Lower leg skin (tissue), 4 donors: Measurements from ENCODE around the gene GPC5. TPM values are rescaled to one million over a fixed set of nuclear protein-coding genes. Genes with fewer than 3 reads are reported as not detected.

Source experiments
- DNase-seq, 2 donors: peaks; one replicate each; pipeline ENCODE4 v3.0.0-alpha.2; 2019; ENCODE audit warnings: low spot score in 2 of 2
- H3K4me3 ChIP-seq: fragments of 200-600 bp; sonication (generic); 2 replicates; pipeline ENCODE4 v1.5.1; 2017; ENCODE audit warnings: mild to moderate bottlenecking, low read depth; ENCODE audit not compliant: poor library complexity, severe bottlenecking
- POLR2A ChIP-seq, 2 donors: fragments of 450-650 bp; IDR thresholded peaks; one replicate each; pipeline ENCODE4 v1.6.1; 2016 to 2017; ENCODE audit warnings: antibody characterized with exemption in 2 of 2, mild to moderate bottlenecking in 1 of 2, moderate library complexity in 1 of 2
- WGBS, 2 donors: methylation state at CpG; one replicate each; pipeline ENCODE4 v1.1.5; 2018; 5-methylcytosine and 5-hydroxymethylcytosine counted together
- intact Hi-C: fragments of 100-400 bp; cut with DNase I; formaldehyde crosslinking; loops from one replicate; pipeline ENCODE4 v1.15.0; 2023; ENCODE audit warnings: low total_unique reads
- total RNA-seq, 4 donors: library from RNA; depleted of rRNA; stranded (reverse); fragments of >200 nt; gene quantifications; one replicate each; pipeline ENCODE4 v1.1.0, GENCODE V29; 2016
- TF ChIP-seq, protein P1 (sequence below), 3 donors: fragments of 450-650 bp; IDR thresholded peaks; one replicate each; pipeline ENCODE4 v1.5.1; 2016; ENCODE audit warnings: antibody characterized with exemption in 3 of 3, mild to moderate bottlenecking in 3 of 3, moderate library complexity in 2 of 3

GPC5 gene
- total RNA-seq, 4 donors from 2014 or later, result 0.46 to 1.3 (median 0.82) TPM

DNA sequence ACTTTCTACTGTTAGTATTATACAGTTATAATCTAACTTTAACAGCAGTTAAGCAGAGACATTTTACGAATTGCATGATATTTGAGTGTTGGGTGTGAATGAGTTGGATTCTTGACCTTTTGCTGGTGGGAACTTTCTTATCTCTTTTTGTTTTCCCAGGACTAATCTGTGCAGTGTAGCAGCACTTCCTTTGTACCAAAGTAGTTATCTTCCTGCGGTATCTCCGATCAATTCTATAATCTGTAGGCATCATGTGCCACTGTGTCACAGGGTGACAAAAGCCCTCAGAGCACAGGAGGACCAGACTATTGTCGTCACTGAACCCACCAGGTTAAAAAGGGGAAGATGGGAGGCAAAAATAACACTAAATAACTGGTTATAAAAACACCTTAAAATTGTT lies 823.5 kb downstream of the GPC5 start:
- no peak overlapping the region for H3K4me3 ChIP-seq
- DNase-seq, result no peak
- intact Hi-C loops, result no loop called here
- no peak for TF ChIP-seq POLR2A (IDR thresholded peaks at IDR 0.05)
- TF ChIP-seq, protein P1, sequence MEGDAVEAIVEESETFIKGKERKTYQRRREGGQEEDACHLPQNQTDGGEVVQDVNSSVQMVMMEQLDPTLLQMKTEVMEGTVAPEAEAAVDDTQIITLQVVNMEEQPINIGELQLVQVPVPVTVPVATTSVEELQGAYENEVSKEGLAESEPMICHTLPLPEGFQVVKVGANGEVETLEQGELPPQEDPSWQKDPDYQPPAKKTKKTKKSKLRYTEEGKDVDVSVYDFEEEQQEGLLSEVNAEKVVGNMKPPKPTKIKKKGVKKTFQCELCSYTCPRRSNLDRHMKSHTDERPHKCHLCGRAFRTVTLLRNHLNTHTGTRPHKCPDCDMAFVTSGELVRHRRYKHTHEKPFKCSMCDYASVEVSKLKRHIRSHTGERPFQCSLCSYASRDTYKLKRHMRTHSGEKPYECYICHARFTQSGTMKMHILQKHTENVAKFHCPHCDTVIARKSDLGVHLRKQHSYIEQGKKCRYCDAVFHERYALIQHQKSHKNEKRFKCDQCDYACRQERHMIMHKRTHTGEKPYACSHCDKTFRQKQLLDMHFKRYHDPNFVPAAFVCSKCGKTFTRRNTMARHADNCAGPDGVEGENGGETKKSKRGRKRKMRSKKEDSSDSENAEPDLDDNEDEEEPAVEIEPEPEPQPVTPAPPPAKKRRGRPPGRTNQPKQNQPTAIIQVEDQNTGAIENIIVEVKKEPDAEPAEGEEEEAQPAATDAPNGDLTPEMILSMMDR (IDR thresholded peaks at IDR 0.05), result no peak
- WGBS, 2 donors, result 70 to 80% methylated on average over 4 of the region's 4 CpGs

DNA sequence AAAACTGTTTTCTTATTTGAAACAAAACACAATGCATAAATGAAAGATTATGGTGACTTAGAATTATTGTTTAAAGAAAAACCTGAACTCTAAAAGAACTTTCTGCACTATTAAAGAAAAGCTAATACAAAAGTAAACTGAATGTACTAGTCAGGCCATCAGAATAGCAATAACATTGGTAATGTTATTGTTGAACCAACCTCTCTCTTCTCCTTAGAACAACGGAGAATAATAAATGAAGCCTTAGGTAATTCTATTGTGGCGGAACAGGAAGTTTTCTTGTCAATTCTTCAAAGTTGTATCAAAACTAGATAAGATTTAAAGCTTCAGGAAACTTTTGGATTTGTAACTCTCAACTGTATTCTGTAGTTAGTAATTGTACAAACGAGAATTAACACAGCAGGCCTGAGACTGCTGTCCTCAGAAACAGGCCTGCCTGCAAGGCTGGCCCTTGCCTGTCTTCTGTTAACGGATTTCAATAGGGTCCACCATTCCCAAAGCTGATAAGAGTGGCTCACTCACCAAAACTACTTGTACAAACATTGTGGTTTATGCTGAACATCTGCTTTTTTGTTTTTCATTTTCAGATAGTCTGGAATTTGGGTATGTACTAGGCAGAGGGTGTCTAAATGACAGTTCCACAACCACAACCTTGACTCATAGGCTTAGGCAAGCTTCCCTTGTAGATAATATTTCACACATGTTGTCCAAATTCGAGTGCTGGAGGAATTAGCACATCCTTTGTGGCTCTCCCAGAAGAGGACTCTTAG lies 825.8 kb downstream of the GPC5 start:
- peak in 1 of 2 donors; percentile 26 for DNase-seq
- TF ChIP-seq, protein P1 (IDR thresholded peaks at IDR 0.05), result no peak
- TF ChIP-seq POLR2A (IDR thresholded peaks at IDR 0.05), result no peak
- intact Hi-C loops, result no loop called here
- 43 to 53% methylated on average over 5 of the region's 5 CpGs for WGBS, 2 donors
- no peak overlapping the region for H3K4me3 ChIP-seq

DNA sequence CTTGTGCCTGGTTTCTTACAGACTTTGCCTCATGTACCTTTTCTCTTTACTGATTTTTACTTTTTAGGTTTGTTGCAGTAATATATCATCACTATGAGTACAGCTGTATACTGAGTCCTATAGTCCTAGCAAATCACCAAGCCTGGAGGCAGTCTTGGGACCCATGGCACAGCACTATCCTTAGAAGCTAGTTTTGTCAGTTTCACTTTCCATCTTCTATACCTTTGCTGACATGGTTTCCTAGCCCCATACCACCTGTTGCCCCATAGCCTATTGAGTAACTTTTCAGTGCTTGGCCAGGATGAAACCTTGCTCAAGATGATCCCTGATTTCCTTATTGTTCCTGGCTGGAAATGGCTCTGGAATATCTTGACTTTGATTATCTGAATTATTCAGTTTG lies 826.4 kb downstream of the GPC5 start:
- no peak for TF ChIP-seq POLR2A (IDR thresholded peaks at IDR 0.05)
- TF ChIP-seq, protein P1 (IDR thresholded peaks at IDR 0.05), result no peak
- intact Hi-C loops, result loop anchor here (5.0 kb wide), 1 partner anchor 977 kb away; no protein-coding TSS in a partner anchor

DNA sequence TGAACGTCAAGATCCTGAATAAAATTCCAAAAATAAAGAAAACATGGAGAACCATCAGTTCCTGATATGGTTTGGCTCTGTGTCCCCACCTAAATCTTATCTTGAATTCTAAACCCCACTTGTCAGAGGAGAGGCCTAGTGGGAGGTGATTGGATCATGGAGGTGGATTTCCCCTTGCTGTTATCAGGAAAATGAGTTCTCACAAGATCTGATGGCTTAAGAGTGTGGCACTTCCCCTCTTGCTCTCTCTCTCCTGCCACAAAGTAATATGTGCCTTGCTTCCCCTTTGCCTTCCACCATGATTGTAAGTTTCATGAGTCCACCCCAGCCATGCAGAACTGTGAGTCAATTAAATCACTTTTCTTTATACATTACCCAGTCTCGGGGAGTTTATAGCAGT lies 827.4 kb downstream of the GPC5 start:
- intact Hi-C loops, result loop anchor here (5.0 kb wide), 1 partner anchor 976 kb away; no protein-coding TSS in a partner anchor
- WGBS, 2 donors, result 85 to 91% methylated on average over 2 of the region's 2 CpGs
- H3K4me3 ChIP-seq, result no peak overlapping the region
- no peak for TF ChIP-seq POLR2A (IDR thresholded peaks at IDR 0.05)
- TF ChIP-seq, protein P1 (IDR thresholded peaks at IDR 0.05), result no peak
- no peak for DNase-seq

More for the DNA sequence above, 826.4 kb downstream of the GPC5 start:
- H3K4me3 ChIP-seq, result no peak overlapping the region
- no peak for DNase-seq

DNA sequence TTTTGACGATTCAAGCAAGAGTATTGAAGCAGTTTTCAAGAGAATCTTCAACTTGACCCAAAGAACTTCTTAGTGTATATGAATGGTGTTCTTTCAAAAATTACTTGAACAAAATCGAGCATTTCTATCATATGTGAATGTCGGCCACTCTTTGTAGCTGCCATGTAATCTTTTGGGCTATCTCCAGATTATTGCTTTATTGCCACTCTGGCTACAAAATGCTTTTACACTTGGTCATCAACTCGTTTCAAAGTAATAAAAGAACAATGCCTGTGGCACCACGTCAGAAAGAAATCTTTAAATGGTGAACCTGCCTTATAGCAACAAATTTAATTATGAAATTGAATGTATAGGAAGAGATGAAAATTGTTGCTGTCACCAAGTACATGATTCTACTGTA lies 834.5 kb downstream of the GPC5 start:
- H3K4me3 ChIP-seq, result no peak overlapping the region
- WGBS, 2 donors, result 60 to 63% methylated on average over 5 of the region's 5 CpGs
- no peak for TF ChIP-seq POLR2A (IDR thresholded peaks at IDR 0.05)
- TF ChIP-seq, protein P1 (IDR thresholded peaks at IDR 0.05), result no peak
- intact Hi-C loops, result no loop called here
- DNase-seq, result no peak
